ENCODE results near the gene MTRR. TPM values are rescaled to one million over a fixed set of nuclear protein-coding genes. Genes with fewer than 3 reads are reported as not detected.

MTRR gene
- polyA plus RNA-seq (ENCODE audit: insufficient read length in 12 of 12): 10 to 100 TPM in 11 of 12 donors, not detected in 1; 21.5 to 35.8 (median 26.5) TPM
- long read RNA-seq, donor 1, partial matches to known transcripts: 0 of 2 reads
- long read RNA-seq, donor 1, other reads (novel, unspliced or antisense): 0 of 2 reads
- long read RNA-seq, donor 2, partial matches to known transcripts: 0 of 3 reads
- long read RNA-seq, donor 2, other reads (novel, unspliced or antisense): 0 of 3 reads
- long read RNA-seq, donor 3: 0 reads
- long read RNA-seq, donor 4: 0 reads
- long read RNA-seq, donor 5, partial matches to known transcripts: 0 of 2 reads
- long read RNA-seq, donor 5, other reads (novel, unspliced or antisense): 0 of 2 reads
- long read RNA-seq, donor 6, partial matches to known transcripts: 0 of 1 reads
- long read RNA-seq, donor 6, other reads (novel, unspliced or antisense): 0 of 1 reads
- long read RNA-seq, donor 7, partial matches to known transcripts: 0 of 1 reads
- long read RNA-seq, donor 7, other reads (novel, unspliced or antisense): 0 of 1 reads
- long read RNA-seq, donor 8, partial matches to known transcripts: 0 of 3 reads
- long read RNA-seq, donor 8, other reads (novel, unspliced or antisense): 0 of 3 reads
- long read RNA-seq, donor 9, partial matches to known transcripts: 0 of 2 reads
- long read RNA-seq, donor 9, other reads (novel, unspliced or antisense): 0 of 2 reads
- long read RNA-seq, donor 10, partial matches to known transcripts: 0 of 2 reads
- long read RNA-seq, donor 10, other reads (novel, unspliced or antisense): 0 of 2 reads
- long read RNA-seq, donor 11: 0 reads

GRCh38 chr5:7868773-7869473 is at the start of gene MTRR, which contains the start of gene FASTKD3:
Gene MTRR (plus strand): TSS chr5:7869148. CDS start chr5:7870795, 1,647 bp downstream.
Gene FASTKD3 (minus strand): TSS chr5:7869031. CDS start chr5:7868083, 948 bp downstream.
- peak; percentile 95 for DNase-seq

DNA sequence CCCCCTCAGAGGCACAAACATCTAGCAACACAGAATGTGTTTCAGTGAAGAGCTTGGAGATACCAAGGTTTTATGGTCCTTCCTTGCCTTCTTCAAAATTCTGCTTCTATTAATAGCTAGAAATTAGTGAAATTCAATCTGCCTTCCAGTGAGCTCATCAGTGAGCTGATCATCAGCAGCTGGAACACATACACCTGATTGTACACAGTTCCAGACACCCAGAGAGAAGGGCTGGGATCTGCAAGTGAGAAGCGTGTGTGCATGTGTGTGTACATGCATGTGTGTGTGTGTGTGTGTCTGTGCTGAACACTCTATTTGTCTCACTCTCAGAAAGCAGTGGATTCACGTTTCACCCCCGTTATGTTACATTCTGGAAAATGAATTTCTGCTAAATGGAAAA is 46.5 kb upstream of the MTRR start:
- no peak for DNase-seq

- DNase-seq: no peak
These were observed 45.4 kb upstream of the MTRR start for GRCh38 chr5:7823594-7823993.

GRCh38 chr5:7824995-7825394 is 44.0 kb upstream of the MTRR start:
- no peak for DNase-seq

GRCh38 chr5:7825630-7826029 is 43.3 kb upstream of the MTRR start:
- DNase-seq: no peak

DNA sequence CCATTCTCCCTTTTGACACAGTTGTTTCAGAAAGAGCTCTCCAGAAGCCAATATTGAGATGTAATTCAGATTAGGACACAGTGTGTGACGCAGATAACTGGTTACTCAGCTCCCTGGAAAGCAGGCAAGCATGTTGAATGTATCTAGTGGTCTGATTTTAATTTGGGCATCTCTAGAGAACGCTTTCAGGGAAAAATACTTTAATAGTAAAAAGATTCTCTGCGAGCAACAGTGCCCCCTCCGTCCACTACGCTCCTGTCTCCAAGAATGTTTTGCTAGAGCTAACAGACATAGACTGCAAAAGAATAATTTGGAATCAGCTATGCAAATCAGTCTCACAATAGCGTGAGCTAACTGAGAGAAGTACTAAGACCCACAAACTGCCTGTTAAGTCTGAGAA is 41.3 kb upstream of the MTRR start:
- DNase-seq: peak; percentile 49

- no peak for DNase-seq
These were observed 40.7 kb upstream of the MTRR start for GRCh38 chr5:7828269-7828668.

DNA sequence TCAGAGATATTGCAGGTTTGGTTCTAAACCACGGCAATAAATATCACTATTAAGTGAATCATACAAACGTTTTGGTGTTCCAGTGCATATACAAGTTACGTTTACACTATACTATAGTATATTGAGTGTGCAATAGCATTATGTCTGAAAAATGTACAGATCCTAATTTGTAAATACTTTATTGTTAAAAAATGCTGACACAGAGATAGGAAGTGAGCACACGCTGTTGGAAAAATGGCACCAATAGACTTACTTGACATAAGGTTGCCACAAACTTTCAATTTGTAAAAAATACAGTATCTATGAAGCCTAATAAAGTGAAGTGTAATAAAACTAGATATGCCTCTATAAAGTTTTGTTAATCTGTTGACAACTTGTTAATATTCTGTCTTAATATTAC is 34.0 kb upstream of the MTRR start:
- DNase-seq: no peak

- no peak for DNase-seq
These were observed 31.5 kb upstream of the MTRR start for GRCh38 chr5:7837403-7837802.

DNA sequence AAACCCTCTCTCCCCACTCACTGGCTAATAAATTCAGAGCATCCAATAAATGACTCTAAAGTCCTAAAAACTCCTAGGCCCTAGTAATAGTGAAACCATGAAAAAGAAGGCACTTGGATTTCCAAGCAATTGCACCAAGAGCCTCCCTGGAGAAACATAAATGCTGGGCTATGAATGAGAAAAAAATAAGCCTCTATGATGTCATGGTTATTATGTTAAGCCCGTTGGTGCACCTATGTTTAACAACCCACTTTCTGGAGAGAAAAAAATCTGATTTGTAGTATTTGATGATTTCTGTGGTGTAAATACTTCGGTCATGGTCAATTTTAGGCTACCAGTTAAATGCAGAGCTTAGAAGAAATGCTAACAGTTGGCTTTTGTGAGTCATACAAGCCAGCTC is 26.4 kb upstream of the MTRR start:
- DNase-seq: no peak

GRCh38 chr5:7844901-7845300 is 24.0 kb upstream of the MTRR start:
- no peak for DNase-seq

GRCh38 chr5:7845557-7845956 is 23.4 kb upstream of the MTRR start:
- no peak for DNase-seq

- no peak for DNase-seq
These were observed 22.6 kb upstream of the MTRR start for GRCh38 chr5:7846327-7846726.

DNA sequence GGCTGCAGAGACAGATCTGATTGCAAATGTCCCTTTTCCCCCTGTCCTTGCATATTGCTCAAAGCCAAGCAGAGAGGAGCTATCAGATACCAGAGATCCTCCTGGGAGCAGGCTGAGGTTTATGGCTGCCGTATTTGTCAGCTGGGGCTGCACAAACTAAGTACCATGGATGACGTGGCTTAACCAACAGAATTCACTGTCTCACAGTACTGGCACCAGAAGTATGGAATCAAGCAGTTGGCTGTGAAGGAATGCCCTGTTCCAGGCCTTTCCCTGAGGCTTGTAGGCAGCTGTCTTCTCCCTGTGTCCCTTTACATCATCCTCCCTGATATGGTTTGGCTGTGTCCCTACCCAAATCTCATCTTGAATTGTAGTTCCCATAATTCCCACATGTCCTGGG is 20.7 kb upstream of the MTRR start:
- no peak for DNase-seq

- DNase-seq: no peak
These were observed 19.1 kb upstream of the MTRR start for GRCh38 chr5:7849681-7850394.

DNA sequence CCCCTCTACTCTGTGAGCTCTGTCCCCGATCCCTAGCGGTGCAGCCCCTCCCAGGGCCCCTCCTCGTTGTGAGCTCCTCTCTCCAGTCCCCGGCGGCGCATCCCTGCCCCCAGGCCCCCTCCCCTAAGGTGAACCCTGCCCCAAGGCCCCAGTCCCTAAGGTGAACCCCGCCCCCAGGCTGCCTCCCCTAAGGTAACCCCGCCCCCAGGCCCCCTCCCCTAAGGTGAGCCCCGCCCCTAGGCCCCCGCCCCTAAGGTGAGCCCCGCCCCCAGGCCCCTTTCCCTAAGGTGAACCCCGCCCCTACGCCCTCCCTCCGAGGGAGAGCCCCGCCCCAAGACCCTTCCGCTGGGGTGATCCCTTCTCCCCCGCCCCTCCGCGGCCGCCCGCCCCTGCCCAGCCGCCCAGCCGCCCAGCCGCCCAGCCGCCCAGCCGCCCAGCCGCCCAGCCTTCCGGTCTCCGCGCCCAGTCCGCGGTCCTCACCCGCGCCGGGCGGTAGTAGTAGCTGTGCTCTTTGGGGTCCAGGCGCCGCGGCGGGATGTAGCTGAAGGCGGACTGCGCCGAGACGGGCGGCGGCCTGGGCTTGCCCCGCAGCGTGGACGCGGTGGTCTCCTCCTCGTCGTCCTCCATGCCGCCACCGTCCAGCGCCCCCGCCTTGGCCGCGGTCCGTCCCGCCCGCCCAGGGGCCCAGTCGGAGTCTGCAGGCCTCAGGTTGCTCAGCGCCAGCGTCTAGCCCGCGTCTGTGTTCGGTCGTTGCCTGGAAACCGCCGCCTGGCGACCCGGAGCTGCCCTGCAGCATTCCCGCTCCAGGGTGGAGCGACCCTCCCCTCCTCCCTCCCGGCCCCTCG is 18.3 kb upstream of the MTRR start, which contains the start of gene CFAP90:
Gene CFAP90, minus strand, starts transcription at position 739 of the 845 bp plus-strand sequence. Its CDS starts 112 bp downstream, at position 627.
- peak; percentile 52 for DNase-seq

GRCh38 chr5:7851240-7851592 is 17.7 kb upstream of the MTRR start:
- no peak for DNase-seq

GRCh38 chr5:7851617-7852289 is 17.2 kb upstream of the MTRR start:
- no peak for DNase-seq

DNA sequence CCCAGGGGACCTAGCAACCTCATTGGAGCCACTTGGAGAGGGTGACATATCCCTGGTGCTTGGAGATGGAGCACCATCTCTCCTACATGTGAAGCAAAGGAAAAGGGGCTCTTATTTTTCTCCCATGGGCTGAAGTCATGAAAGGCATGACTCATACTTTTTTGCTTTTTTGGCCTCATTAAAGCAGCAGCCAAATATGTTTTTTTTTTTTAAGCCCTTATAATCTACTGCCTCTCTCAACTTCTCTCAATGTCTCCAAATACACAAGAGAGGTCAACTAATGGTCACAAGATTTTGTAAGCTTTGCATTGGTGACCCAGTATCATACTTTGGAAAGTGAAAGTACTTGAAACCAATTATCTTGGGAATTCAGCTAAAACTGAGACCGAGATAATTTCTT is 16.4 kb upstream of the MTRR start:
- no peak for DNase-seq

DNA sequence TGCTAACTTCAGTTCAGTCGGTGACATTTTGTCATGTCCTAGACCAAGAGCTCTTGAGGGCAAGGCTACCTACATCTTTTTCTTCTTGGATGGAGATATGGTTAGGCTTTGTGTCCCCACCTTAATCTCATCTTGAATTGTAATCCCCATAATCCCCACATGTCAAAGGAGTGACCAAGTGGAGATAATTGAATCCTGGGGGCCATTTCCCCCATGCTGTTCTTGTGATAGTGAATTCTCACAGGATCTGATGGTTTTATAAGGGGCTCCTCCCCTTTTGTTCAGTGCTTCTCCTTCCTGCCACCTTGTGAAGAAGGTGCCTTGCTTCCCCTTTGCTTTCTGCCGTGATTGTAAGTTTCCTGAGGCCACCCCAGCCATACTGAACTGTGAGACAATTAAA is 16.0 kb upstream of the MTRR start:
- DNase-seq: no peak

Data from muscle of arm (tissue), 14 donors.